ENCODE measurements around the gene PLAAT1.

DNA sequence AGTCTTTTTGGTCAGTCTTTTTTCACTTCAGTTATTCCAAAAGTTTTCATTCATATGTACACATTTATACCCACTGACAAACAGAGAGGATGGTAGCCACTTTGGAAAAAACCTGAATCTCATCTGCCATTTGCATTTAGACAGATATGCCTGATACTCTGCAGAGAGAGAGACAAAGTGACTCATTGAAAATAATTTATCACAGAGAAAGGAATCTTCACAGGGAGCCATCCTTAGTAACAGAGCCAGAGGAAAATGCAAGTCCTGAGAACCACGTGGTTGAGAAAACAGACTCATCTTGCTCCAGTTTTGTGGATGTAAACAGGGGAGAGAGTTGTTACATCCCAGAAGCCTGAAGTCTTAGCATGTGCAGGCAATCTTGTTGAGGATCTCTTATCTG lies 28.2 kb upstream of the PLAAT1 start:
- no peak for TF ChIP-seq EZH2phosphoT487 (conservative IDR thresholded peaks at IDR 0.05; ENCODE audit: low read length)
- TF ChIP-seq, protein P1, sequence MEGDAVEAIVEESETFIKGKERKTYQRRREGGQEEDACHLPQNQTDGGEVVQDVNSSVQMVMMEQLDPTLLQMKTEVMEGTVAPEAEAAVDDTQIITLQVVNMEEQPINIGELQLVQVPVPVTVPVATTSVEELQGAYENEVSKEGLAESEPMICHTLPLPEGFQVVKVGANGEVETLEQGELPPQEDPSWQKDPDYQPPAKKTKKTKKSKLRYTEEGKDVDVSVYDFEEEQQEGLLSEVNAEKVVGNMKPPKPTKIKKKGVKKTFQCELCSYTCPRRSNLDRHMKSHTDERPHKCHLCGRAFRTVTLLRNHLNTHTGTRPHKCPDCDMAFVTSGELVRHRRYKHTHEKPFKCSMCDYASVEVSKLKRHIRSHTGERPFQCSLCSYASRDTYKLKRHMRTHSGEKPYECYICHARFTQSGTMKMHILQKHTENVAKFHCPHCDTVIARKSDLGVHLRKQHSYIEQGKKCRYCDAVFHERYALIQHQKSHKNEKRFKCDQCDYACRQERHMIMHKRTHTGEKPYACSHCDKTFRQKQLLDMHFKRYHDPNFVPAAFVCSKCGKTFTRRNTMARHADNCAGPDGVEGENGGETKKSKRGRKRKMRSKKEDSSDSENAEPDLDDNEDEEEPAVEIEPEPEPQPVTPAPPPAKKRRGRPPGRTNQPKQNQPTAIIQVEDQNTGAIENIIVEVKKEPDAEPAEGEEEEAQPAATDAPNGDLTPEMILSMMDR (IDR thresholded peaks at IDR 0.05; ENCODE audit: insufficient read depth, low read length, poor library complexity, severe bottlenecking) = no peak
